ENCODE measurements around the gene RCOR1.
A peak's percentile ranks its signal among the peaks of the same experiment; 100 is the strongest.
"Not testable (repeated sequence)": the region's sequence is repeated elsewhere in the genome, so short reads cannot be mapped to it uniquely, and the experiment has no call there.

RCOR1 gene

DNA sequence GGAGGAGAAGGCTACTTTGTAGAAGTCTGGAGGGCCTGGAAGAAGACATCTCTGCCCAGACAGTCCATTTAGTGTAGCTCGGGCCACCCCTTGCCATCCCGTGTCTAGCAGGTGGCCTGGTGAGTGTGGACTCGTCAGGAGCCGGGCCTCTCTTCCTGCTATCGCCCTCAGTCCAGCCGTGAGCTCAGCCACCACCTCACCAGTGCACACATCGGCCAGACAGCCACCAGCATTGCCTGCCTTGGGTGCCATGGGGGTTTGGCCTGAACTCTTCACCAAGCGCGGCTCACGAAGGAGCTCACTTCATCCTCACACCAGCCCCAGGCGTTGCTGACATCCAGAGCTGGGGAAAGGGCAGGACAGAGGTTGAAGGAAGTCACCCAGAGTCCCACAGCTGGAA lies 165.2 kb downstream of the RCOR1 start:
- no peak for DNase-seq

GRCh38 chr14:102758087-102758486 lies 165.6 kb downstream of the RCOR1 start:
- DNase-seq, result no peak

- no peak for DNase-seq
Observed at GRCh38 chr14:102759456-102760187, 167.2 kb downstream of the RCOR1 start.

- no peak for DNase-seq
Observed at GRCh38 chr14:102760496-102761193, 168.2 kb downstream of the RCOR1 start.

DNA sequence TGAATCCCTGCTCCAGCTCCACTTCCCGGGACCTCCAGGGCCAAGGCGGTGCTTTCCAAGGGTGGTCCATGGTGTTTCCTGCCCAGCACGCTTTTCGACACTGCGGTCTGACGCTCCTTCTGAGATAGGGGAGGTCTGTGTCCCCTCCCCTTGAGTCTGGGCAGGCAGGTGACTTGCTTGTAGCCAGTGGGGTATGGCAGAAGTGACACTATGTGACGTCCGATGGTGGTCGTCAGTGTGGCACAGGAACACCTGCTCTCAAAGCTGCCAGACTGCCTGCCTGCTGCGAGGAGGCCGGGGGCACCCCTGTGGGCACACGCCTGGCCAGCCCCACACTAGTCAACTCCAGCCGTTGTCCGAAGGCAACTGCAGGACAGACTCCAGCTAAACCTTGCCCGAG lies 168.8 kb downstream of the RCOR1 start:
- no peak for DNase-seq

DNA sequence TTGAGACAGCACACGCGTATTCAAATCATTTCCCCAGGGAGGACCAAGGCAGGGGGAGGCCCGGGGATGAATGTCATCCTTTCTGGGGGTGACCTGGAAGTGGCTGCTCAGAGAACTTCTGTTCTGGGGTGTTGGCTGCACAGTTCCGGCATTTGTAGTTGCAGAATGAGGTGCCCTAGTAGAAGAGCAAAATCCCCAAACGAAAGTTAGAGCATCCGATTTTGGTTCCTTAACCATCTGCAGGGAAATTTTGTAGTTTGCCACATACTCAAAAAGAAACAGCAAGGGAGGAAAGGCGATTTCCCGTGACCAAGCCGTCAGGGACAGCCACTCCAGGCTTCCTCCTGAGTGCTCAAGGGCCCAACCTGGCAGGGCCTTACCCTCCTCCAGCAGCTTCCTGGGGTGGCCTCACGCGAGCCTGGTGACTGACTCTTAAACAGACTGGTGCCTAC lies 171.8 kb downstream of the RCOR1 start:
- DNase-seq, result no peak

DNA sequence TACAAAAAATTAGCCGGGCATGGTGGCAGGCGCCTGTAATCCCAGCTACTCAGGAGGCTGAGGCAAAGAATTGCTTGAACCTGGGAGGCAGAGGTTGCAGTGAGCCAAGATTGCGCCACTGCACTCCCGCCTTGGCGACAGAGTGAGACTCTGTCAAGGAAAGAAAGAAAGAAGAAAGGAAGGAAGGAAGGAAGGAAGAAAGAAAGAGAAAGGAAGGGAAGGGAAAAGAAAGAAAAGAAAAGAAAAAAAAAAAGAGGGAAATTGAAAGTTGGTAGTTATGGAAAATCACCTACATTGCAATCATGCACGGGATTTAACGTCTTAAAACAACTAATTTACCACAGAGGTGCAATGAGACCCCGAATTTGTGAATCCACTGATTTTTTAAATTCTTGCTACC lies 173.3 kb downstream of the RCOR1 start:
- not testable (repeated sequence) for DNase-seq

DNA sequence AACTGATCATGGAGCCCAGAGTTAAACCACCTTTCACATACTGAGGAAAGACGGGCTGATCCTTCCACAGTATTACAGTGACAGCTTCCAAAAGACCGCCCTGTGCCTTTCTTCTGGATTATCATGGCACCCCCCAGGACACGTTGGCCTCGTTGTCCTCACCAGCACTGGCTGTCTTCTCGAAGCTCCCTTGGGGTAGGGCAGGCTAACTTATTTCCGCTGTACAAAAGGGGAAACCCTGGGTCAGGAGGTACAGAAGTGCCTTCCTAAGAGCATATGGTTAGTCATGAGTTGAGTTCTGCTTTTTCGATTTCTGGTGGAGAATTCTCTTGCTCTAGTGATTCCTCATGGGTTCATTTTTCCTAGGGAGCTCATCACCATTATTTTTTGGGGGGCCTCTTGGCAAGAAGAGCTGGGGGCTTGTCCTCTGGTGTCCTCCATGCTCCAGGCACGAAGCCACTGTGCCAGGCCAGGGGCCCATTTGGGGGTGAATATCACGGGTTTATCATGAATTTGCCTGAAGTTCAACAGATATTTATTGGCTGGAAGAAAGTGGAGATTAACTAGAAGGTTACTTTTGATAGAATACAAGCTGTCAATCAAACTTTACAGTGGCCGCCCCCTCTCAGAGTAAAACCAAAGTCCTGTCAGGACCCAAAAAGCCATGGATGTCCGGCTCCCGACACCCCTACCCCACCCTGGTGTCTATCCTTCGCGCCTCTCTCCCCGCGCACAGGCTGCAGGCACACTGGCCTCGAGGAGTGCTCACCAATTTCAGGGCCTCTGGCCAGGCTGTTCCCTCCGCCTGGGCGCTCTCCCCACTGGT lies 176.0 kb downstream of the RCOR1 start:
- no peak for DNase-seq

- no peak for DNase-seq
Observed at GRCh38 chr14:102769049-102769327, 176.5 kb downstream of the RCOR1 start.

- no peak for DNase-seq
Observed at GRCh38 chr14:102770147-102771123, 178.0 kb downstream of the RCOR1 start.

DNA sequence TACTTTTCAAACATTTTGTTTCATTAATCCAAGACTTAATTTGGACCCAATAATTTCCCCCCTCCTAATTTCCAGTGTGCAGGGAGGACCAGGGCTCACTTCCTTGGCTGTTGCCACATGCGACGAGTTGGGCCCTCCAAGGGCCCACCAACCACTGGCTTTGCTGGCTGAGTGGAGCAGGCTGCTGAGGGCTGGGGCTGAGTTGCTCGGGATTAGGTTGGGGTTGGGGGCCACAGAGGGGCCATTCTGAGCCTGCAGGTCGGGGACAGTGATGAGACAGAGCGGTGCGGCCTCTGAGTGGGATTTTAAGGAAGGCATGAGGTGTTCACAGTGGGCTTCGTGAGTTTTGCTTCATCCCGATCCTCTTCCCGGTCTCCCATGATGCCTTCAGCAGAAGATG lies 178.7 kb downstream of the RCOR1 start:
- no peak for DNase-seq

- DNase-seq, result no peak
Observed at GRCh38 chr14:102772781-102773570, 180.5 kb downstream of the RCOR1 start.

DNA sequence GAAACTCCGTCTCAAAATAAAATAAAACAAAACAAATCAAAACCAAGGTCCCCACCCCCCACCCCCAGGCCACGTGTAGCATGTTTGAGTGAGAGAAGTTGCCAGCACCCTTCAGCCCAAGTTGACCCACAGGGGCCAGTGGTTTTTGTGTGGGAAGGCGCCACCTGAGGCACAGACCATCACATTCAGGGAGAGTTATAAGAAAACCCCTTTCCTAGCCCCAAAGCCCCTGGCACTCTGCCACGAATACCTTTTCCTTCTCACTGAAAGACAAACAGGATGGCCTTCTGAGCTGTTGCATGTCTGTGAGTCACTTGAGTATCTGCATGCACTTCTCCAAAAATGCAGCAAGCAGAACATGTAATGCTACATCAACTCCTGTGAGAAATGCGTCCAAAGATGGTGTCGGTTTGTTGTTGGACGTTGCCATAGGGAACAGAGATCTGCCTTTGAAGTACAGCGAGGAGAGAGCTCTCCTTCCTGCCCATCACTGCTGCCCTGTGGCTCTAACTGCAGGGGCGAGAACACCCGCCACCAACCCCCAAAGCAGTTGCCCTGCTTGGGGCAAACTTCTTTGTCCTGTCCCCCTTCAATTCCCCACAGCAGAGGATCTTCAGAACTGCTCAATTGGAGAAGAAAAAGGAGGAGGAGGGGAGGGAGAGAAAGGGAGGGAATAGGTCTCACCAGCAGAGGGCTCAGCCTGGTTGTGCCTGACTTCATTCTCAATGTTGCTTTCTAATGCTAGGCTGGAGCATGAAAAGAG lies 182.1 kb downstream of the RCOR1 start:
- DNase-seq, result peak; percentile 47 to 49

GRCh38 chr14:102775855-102776760 lies 183.7 kb downstream of the RCOR1 start:
- peak in 1 of 2 experiments; percentile 18 for DNase-seq

DNA sequence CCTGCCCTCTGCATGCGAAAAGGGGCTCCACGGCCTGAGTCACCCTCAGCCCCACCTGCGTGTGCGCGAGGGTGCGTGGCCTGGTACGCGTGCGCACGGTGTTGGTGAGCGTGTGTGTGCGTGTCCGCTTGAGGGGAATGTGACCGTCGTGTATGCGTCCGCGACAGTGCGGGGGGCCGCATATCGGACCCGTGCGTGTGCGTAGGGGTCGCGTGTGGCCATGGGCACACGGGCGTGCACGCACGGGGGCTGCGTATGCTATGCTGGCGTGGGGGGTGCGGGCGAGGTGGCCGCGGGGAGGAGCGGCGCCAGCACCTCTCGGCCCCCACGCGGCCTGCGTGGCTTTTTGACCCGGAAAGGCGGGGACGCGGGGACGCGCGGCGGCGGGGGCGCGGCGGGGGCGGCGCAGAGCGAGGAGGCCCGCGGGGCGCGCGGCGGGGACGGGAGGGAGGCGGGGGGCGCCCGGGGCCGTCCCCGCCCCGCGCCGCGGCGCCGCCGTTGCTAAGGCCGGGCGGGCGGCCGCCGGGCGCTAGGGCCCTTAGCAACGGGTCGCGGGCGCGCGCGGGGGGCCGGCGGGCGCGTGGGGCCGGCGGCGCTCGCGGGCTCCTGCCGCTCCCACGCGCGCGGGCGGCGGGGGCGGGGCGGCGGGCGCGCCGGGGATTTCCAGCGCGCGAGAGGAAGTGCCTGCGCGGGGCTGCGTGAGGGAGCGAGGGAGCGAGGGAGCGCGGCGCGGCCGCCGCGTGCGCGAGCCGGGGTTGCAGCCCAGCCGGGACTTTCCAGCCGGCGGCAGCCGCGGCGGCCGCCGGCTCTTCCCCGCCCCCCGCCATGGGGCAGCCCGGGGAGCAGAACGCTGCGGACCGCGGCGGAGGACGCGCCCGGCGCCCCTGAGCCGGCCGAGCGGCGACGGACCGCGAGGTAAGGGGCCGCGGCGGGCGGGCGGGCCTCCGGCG lies 184.6 kb downstream of the RCOR1 start, which contains the start of gene TRAF3:
TSS of gene TRAF3 (plus strand) at position 689 of the 950 bp plus-strand sequence. CDS start 92,753 bp downstream, outside the sequence.
- peak; percentile 80 to 84 for DNase-seq

- DNase-seq, result no peak
Observed at GRCh38 chr14:102777711-102778337, 185.4 kb downstream of the RCOR1 start.

DNA sequence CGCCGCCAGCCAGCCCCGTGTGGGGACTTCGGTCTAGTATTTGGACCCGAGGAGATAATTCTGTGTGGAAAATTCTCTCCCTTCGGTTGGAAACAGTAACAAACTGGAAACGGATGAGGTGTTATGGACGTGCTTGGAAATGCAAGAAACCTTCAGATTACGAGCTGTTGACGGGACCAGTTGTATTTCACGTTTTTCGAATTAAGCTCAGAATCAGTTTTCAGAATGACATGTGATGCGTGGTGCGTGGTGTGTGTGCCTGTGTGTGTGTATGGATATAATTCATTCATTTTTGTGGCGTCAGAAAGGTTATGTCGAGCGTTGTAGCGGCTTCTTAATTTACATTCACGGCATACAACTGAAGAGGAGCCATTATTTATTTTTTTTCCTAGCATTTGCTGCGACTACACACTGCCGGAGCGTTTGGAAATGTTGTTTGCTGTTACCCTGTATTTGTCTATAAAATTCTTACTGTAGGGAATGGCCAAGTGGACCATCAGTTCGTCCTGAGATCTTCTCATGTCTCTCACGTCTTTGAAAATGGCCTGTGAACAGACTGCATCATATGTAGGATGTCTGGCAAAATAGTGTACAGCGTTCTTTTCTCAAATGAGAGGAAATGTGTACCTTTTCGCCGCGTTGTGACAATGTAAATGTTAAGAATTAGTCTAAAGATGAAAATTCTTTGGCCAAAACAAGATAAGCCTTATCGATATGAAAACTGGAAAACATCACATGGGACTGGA lies 186.1 kb downstream of the RCOR1 start:
- DNase-seq, result peak in 1 of 2 experiments; percentile 15
